D721Med (cell line): ENCODE measurements around the gene CFAP251.
"Not testable (repeated sequence)": the region's sequence is repeated elsewhere in the genome, so short reads cannot be mapped to it uniquely, and the experiment has no call there.

Source experiments
- DNase-seq: peaks from one replicate; pipeline ENCODE4 v3.0.0; 2011; ENCODE audit warnings: low spot score; ENCODE audit not compliant: insufficient read length
- FAIRE-seq: peaks from 2 replicates; lab custom pipeline; 2011; peaks lifted over from hg19 to GRCh38; lab: Jason Lieb, UNC
- TF ChIP-seq, protein P1 (sequence below): IDR thresholded peaks from 2 replicates; pipeline ENCODE4 v1.5.1; 2012; ENCODE audit warnings: mild to moderate bottlenecking, control low read depth; ENCODE audit not compliant: insufficient read depth; ENCODE audit errors: missing control alignments

CFAP251 gene, protein sequence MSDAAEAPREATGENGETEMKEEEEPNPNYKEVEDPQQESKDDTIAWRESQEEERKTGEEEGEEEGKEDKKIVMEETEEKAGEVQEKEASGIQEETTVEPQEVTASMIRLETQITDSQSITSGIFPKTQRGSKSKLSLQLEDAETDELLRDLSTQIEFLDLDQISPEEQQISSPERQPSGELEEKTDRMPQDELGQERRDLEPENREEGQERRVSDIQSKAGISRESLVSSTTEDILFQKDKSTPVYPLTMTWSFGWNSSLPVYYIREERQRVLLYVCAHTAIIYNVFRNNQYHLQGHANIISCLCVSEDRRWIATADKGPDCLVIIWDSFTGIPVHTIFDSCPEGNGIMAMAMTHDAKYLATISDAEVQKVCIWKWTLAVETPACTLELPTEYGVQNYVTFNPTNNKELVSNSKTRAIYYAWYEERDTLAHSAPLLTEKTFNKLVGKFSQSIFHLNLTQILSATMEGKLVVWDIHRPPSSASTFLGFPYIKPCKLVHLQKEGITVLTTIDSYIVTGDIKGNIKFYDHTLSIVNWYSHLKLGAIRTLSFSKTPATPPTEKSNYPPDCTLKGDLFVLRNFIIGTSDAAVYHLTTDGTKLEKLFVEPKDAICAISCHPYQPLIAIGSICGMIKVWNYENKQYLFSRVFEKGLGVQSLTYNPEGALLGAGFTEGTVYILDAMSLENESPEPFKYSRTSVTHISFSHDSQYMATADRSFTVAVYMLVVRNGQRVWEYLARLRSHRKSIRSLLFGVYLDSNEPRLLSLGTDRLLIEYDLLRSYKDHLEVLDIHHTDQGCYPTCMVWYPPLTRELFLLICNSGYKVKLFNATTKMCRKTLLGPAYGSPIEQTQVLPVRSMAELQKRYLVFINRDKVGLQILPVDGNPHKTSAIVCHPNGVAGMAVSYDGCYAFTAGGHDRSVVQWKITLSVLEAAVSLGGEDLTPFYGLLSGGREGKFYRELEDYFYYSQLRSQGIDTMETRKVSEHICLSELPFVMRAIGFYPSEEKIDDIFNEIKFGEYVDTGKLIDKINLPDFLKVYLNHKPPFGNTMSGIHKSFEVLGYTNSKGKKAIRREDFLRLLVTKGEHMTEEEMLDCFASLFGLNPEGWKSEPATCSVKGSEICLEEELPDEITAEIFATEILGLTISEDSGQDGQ

DNA sequence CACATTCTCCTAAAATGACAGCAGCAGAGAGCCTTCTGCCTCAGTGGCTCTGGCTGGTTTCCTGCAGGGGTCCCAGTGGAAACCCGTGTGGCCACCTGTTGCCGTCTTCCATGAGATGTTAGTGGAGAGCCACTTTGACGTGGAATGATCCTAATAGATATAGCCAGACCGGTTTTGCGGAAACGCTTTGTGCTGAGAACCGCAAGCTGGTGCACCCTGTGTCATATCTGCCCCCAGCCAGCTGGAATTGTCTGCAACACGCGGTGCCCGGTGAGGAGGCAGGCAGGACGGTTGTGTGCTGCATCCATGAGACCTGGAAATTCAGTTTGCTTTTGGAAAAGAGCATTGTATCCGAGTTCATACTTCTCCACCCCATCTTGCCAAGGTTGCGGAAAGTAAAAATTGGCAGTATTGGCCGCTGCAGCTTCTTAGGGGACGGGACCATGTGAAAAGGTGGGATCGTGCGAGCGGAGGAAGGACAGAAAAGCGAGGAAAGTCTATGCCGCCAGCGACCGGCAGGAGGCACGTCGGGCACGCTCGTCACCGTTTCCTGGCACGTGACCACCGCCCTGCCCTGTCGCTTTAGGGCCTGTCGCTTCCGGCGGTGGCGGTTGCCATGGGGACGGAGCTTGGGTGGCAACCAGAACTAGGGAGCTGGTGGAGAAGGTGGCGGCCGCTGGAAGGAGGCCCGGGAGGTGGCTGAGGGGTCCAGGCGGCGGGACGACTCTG lies at the start of gene CFAP251:
Gene CFAP251 (plus strand): TSS at position 643 of the 729 bp plus-strand sequence. CDS start 2,714 bp downstream, outside the sequence.
- FAIRE-seq (no peak), DNase-seq (peak; percentile 99)

DNA sequence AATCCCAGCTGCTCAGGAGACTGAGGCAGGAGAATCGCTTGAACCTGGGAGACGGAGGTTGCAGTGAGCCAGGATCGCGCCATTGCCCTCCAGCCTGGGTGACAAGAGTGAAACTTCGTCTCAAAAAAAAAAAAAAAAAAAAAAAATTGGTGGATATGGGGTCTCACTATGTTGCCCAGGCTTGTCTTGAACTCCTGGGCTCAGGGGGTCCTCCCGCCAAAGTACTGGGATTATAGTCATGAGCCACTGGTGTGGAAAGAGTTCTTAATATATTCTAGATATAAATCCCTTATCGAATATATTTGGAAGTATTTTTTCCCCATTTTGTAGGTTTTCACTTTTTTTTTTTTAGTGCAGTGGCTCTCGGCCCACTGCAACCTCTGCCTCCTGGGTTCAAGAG lies 49.2 kb upstream of the CFAP251 start:
- not testable (repeated sequence) for FAIRE-seq, DNase-seq

More for the DNA sequence above, at the start of gene CFAP251:
- TF ChIP-seq, protein P1, sequence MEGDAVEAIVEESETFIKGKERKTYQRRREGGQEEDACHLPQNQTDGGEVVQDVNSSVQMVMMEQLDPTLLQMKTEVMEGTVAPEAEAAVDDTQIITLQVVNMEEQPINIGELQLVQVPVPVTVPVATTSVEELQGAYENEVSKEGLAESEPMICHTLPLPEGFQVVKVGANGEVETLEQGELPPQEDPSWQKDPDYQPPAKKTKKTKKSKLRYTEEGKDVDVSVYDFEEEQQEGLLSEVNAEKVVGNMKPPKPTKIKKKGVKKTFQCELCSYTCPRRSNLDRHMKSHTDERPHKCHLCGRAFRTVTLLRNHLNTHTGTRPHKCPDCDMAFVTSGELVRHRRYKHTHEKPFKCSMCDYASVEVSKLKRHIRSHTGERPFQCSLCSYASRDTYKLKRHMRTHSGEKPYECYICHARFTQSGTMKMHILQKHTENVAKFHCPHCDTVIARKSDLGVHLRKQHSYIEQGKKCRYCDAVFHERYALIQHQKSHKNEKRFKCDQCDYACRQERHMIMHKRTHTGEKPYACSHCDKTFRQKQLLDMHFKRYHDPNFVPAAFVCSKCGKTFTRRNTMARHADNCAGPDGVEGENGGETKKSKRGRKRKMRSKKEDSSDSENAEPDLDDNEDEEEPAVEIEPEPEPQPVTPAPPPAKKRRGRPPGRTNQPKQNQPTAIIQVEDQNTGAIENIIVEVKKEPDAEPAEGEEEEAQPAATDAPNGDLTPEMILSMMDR = peak; percentile 68

DNA sequence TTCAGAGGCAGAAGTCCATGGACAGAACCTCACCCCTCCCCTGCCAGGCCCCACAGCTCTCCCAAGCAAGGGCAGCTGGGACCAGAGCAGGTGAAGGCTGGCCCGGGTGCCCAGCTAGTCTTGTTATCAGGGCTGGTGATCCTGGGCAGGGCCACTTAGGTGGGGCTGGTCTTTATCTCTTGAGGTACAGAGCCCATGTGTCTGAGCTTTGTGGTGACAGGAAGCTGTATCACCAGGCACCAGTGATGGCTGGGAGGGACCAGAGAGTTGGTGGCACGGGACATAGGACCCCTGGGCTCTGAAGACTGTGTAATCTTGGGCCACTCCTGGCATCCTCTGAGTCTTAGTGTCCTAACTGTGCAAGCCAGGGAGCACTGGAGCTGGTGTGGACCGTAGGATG lies 46.9 kb upstream of the CFAP251 start:
- TF ChIP-seq, protein P1 = no peak
- no peak for DNase-seq
- no peak for FAIRE-seq

DNA sequence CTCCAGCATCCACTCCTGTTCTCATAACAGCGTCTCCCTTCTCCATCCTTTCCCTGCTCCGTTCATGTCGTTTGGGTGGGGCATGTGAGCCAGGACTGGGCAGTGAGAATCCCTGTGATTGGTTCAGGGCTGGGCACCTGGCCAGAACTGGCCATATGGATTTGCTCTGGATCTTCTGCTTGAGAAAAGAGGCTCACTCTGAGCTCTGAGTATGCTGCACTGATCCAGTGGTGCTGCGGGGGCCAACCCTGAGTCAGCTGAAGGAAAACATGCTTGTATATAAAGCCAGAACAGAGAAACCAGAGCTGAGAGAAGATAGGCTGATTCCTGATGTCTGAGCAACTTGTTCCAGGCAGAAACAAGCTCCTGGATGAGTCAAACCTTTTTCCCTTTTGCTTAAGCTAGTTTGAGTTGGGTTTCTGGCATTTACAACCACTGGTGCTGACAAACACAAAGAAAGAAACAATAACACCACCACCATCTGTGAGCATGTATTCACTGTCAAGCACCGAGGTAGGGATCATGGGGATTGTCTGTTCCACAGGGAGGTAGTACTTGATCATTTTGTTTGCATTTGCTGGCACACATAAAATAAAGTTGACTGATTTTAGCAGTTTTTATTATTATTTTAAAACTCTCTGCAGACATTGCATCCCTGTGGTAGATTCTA lies 45.7 kb upstream of the CFAP251 start:
- FAIRE-seq (no peak), DNase-seq (no peak)
- TF ChIP-seq, protein P1 = no peak

DNA sequence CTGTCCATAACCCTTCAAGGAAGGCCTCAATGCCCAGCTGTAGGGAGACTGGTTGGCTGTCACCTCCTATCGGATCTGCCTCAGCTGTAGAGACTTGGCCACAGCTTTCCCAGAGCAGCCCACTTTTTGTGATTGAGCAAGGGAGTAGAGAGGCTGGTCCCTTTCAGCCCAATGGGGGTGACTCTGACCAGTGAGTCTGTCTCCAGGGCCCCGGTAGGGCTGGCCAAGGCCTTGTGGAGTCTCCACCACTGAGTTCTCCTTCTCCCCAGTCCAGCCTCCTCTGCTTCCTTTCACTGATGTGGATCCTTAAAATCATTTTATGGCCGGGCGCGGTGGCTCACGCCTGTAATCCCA lies 45.2 kb upstream of the CFAP251 start:
- no peak for DNase-seq
- TF ChIP-seq, protein P1 = no peak
- FAIRE-seq = no peak

DNA sequence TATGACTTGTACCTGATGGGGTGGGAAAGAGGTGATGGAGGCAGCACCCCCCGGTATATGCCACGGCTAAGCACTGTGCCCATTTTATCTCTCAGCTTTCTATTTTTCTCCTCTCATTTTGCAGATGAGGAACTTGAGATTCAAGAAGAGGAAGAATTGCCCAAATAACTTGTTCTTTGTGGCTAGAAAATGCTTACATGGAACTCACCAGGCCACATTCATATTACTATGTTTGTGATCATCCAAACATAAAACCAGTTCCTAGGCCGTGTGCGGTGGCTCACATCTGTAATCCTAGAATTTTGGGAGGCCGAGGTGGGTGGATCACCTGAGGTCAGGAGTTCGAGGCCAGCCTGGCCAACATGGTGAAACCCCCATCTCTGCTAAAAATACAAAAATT lies 44.3 kb upstream of the CFAP251 start:
- FAIRE-seq = no peak
- no peak for DNase-seq
- TF ChIP-seq, protein P1 = no peak
